Measurements from ENCODE around the gene ATF6.

Gene ATF6

DNA sequence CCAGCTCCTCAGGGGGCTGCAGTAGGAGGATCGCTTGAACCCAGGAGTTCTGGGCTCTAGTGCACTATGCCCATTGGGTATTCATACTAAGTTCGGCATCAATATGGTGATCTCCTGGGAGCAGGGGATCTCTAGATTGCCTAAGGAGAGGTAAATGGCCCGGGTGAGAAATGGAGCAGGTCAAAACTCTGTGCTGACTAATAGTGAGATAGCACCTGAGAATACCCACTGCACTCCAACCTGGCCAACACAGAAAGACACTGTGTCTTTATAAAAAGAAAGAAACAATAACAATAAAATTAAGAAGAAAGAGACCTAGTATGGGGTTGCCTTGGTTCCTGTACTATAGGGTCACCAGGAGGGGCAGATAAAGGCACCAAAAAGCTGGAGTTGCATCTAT, 30.3 kb upstream of the ATF6 start:
- in situ Hi-C loops (cut with HindIII; ENCODE audit: low sequenced_read_pairs): loop anchor here (25.0 kb wide), 1 partner anchor 524 kb away; the partner anchor contains the start of genes APOA2, FCER1G and NDUFS2
- no peak for DNase-seq (ENCODE audit: low read depth)
- H3K4me3 ChIP-seq (ENCODE audit: low read depth, low read length): no peak overlapping the region
- TF ChIP-seq, protein P1, sequence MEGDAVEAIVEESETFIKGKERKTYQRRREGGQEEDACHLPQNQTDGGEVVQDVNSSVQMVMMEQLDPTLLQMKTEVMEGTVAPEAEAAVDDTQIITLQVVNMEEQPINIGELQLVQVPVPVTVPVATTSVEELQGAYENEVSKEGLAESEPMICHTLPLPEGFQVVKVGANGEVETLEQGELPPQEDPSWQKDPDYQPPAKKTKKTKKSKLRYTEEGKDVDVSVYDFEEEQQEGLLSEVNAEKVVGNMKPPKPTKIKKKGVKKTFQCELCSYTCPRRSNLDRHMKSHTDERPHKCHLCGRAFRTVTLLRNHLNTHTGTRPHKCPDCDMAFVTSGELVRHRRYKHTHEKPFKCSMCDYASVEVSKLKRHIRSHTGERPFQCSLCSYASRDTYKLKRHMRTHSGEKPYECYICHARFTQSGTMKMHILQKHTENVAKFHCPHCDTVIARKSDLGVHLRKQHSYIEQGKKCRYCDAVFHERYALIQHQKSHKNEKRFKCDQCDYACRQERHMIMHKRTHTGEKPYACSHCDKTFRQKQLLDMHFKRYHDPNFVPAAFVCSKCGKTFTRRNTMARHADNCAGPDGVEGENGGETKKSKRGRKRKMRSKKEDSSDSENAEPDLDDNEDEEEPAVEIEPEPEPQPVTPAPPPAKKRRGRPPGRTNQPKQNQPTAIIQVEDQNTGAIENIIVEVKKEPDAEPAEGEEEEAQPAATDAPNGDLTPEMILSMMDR (IDR thresholded peaks at IDR 0.05; ENCODE audit: low read depth, low read length, missing control alignments): no peak

DNA sequence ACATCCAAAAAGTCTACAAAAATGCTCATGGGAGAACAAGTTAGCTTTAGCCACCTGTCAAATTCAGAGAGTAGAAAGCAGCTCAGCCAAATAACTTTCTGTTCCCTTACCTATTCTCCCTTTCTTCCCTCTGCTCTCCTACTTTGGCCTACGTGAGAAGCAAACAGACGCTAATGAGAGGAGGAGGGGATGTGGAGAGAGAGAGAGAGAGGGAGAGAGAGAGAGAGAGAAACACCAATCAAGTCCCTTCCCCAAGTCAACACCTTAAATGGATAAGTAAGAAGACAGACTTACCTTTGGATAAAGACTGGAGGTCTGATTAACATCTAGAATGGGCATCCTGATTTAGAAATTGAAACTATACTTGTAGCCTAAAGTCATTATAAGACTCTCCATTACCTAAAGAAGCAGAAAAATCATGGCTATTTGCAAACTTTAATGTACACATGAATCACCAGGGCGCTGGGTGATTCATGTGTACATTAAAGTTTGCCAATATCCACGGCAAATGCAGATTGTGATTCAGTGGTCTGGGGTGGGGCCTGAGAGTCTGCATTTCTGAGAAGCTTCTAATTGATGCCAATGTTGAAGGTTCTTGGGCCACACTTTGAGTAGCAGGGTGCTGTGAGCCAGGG, 29.7 kb upstream of the ATF6 start:
- no peak for DNase-seq (ENCODE audit: low read depth)
- in situ Hi-C loops (cut with HindIII; ENCODE audit: low sequenced_read_pairs): loop anchor here (25.0 kb wide), 1 partner anchor 524 kb away; the partner anchor contains the start of genes APOA2, FCER1G and NDUFS2
- H3K4me3 ChIP-seq (ENCODE audit: low read depth, low read length): no peak overlapping the region
- TF ChIP-seq, protein P1 (IDR thresholded peaks at IDR 0.05; ENCODE audit: low read depth, low read length, missing control alignments): no peak

DNA sequence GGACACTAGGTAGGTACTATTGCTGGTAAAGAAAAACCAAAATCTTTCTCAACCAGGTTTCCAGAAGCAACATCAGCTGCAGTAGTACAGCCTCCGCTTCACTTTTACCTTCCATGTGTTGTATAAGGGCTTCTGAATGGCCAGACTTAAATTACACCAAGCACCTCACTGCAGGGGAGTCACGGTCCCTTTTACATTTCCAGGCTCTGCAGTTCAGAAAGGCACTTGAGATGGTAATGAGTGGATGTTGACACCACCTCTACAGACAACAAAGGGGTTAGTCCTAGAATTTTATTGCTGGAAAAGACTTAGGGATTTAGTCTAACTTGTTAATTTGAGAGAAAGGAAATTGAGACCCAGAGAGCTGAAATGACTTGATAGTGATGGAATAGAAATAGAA, 28.5 kb upstream of the ATF6 start:
- TF ChIP-seq, protein P1 (IDR thresholded peaks at IDR 0.05; ENCODE audit: low read depth, low read length, missing control alignments): no peak
- DNase-seq (ENCODE audit: low read depth): no peak
- H3K4me3 ChIP-seq (ENCODE audit: low read depth, low read length): no peak overlapping the region
- in situ Hi-C loops (cut with HindIII; ENCODE audit: low sequenced_read_pairs): loop anchor here (25.0 kb wide), 1 partner anchor 525 kb away; the partner anchor contains the start of genes APOA2, FCER1G and NDUFS2

DNA sequence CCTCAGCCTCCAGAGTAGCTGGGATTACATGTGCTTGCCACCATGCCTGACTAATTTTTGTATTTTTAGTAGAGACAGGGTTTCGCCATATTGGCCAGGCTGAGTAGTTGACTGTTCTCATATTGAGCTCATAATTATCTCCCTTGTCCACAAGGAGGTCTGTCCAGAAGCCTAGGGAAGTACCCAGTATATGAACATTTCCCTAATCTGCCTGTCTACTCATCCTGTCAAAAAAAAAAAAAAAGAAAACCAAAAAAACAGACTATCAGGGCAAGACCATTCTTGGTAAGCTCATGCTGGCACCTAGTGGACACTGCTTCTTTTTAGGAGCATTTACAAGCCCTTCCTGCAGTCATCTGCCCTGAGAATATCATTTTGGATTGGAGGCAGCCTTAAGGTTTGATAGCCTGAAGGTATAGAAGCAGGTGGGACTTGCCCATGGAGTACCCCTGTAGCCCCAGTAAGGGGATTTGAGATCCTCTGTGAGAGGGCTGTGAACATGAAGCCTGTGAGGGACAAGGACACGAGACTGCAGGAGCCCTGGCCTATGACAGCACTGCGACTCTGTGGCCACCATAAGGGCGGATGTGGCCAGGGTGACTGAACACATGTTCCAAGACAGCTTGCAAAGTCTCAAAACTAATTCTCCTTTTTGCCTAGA, 27.4 kb upstream of the ATF6 start:
- in situ Hi-C loops (cut with HindIII; ENCODE audit: low sequenced_read_pairs): loop anchor here (25.0 kb wide), 1 partner anchor 526 kb away; the partner anchor contains the start of genes APOA2, FCER1G and NDUFS2
- DNase-seq (ENCODE audit: low read depth): peak; percentile 48
- no peak overlapping the region for H3K4me3 ChIP-seq (ENCODE audit: low read depth, low read length)
- TF ChIP-seq, protein P1 (IDR thresholded peaks at IDR 0.05; ENCODE audit: low read depth, low read length, missing control alignments): peak; percentile 53

DNA sequence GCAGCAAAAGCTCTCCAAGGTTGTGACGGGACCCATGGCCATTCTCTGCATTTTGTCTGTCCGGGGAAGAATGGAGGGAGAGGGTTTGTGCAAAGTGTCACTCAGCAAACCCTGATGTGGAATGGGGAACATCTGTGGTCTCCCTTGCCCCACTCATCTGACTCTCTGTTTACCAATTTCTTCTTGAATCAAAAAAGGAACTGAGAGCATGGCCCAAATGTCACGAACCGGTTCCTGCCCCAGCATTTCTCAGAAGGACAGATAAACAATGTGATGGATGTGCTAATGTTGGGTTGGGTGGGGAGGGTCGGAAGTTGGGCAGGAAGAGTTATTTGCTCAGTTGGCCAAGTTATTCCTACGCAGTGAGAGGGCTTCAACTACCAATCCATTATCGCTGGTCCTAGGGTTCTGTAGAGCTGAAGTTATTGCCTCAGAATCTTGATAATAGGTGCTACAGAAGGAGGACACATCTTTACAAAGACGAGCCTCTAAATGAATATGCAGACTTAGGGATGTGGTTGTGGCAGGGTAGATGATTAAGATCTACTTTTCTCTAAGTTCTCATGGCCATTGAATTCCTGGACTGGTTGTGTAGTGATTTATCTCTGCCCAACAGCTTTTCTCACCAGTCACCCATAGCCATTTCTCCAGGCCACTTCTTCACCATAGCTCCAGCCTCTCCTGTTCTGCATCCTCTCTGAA, 26.1 kb upstream of the ATF6 start:
- TF ChIP-seq, protein P1 (IDR thresholded peaks at IDR 0.05; ENCODE audit: low read depth, low read length, missing control alignments): no peak
- in situ Hi-C loops (cut with HindIII; ENCODE audit: low sequenced_read_pairs): loop anchor here (25.0 kb wide), 1 partner anchor 528 kb away; the partner anchor contains the start of genes APOA2, FCER1G and NDUFS2
- H3K4me3 ChIP-seq (ENCODE audit: low read depth, low read length): no peak overlapping the region
- no peak for DNase-seq (ENCODE audit: low read depth)

DNA sequence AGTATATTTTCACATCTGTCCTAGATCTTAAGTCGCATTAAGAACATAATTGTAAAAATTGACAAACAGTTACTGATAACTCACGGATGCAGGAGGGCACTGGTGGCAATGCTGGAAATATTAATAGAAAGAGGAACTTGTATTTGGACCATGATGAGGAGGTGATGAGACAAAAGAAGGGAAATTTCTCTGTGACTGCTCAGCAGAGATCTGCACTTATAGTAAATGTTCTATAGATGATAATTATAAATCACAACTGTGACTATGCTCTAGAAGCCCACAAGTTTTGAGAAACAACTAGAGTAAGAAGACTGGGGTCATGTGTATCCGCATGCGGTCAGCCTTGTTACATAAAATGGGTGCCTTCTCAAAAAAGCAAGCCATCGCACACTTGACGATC, 25.2 kb upstream of the ATF6 start:
- DNase-seq (ENCODE audit: low read depth): no peak
- TF ChIP-seq, protein P1 (IDR thresholded peaks at IDR 0.05; ENCODE audit: low read depth, low read length, missing control alignments): no peak
- in situ Hi-C loops (cut with HindIII; ENCODE audit: low sequenced_read_pairs): loop anchor here (25.0 kb wide), 1 partner anchor 529 kb away; the partner anchor contains the start of genes APOA2, FCER1G and NDUFS2
- no peak overlapping the region for H3K4me3 ChIP-seq (ENCODE audit: low read depth, low read length)
